GM23338 (cell line): ENCODE data around the gene ZGRF1. TPM values are rescaled to one million over a fixed set of nuclear protein-coding genes. Genes with fewer than 3 reads are reported as not detected.

Experiments used
- ATAC-seq: fragments of 200-7000 bp; cut with Tn5 transposase; 3 replicates; pipeline ENCODE4 v1.9.1; 2020
- DNase-seq: peaks from one replicate; pipeline ENCODE4 v3.0.0-alpha.2; 2015; ENCODE audit warnings: low spot score
- H2AFZ ChIP-seq: fragments of 200-600 bp; sonication (generic); 2 replicates; pipeline ENCODE4 v1.8.0; 2016; ENCODE audit warnings: antibody characterized with exemption, mild to moderate bottlenecking, moderate library complexity
- H3F3A ChIP-seq: fragments of 200-600 bp; sonication (generic); replicated peaks from 2 replicates; pipeline ENCODE4 v1.8.0; 2017; ENCODE audit warnings: antibody characterized with exemption, mixed run types, low read depth
- H3K27ac ChIP-seq: fragments of 200-600 bp; sonication (generic); 2 replicates; pipeline ENCODE4 v1.6.1; 2016; ENCODE audit warnings: low read depth
- H3K27me3 ChIP-seq: fragments of 200-600 bp; sonication (generic); 2 replicates; pipeline ENCODE4 v1.8.0; 2016; ENCODE audit warnings: mild to moderate bottlenecking, mixed run types, moderate library complexity; ENCODE audit not compliant: insufficient read depth
- H3K36me3 ChIP-seq: fragments of 200-600 bp; sonication (generic); 2 replicates; pipeline ENCODE4 v1.8.0; 2016; ENCODE audit warnings: mild to moderate bottlenecking; ENCODE audit not compliant: insufficient read depth
- H3K4me1 ChIP-seq: fragments of 200-600 bp; sonication (generic); 2 replicates; pipeline ENCODE4 v1.8.0; 2016; ENCODE audit warnings: mild to moderate bottlenecking, moderate library complexity; ENCODE audit not compliant: insufficient read depth
- H3K4me2 ChIP-seq: fragments of 200-600 bp; sonication (generic); 2 replicates; pipeline ENCODE4 v1.7.1; 2017; ENCODE audit warnings: mixed run types
- H3K4me3 ChIP-seq: fragments of 200-600 bp; sonication (generic); 2 replicates; pipeline ENCODE4 v1.6.1; 2016; ENCODE audit warnings: mixed run types
- H3K79me2 ChIP-seq: fragments of 200-600 bp; sonication (generic); replicated peaks from 2 replicates; pipeline ENCODE4 v1.8.0; 2017; ENCODE audit warnings: mild to moderate bottlenecking; ENCODE audit not compliant: insufficient read depth
- H3K9me2 ChIP-seq: fragments of 200-600 bp; sonication (generic); 2 replicates; pipeline ENCODE4 v1.8.0; 2017; ENCODE audit not compliant: insufficient read depth
- H4K20me1 ChIP-seq: fragments of 200-600 bp; sonication (generic); replicated peaks from 2 replicates; pipeline ENCODE4 v1.8.0; 2017; ENCODE audit warnings: mild to moderate bottlenecking; ENCODE audit not compliant: insufficient read depth
- H3K27ac Mint-ChIP-seq: 2 replicates; pipeline ENCODE4 v1.8.0; 2020; ENCODE audit warnings: inconsistent platforms, mild to moderate bottlenecking, moderate library complexity, mixed read lengths
- H3K27me3 Mint-ChIP-seq: 3 replicates; pipeline ENCODE4 v1.8.0; 2022; ENCODE audit warnings: low read depth, mild to moderate bottlenecking, moderate library complexity, mixed read lengths, inconsistent platforms; ENCODE audit not compliant: insufficient read depth, poor library complexity
- H3K36me3 Mint-ChIP-seq: 3 replicates; pipeline ENCODE4 v1.8.0; 2021; ENCODE audit warnings: low read depth, mild to moderate bottlenecking, inconsistent platforms, moderate library complexity, mixed read lengths
- H3K4me1 Mint-ChIP-seq: 3 replicates; pipeline ENCODE4 v1.8.0; 2020; ENCODE audit warnings: mild to moderate bottlenecking, inconsistent platforms, mixed read lengths
- H3K4me3 Mint-ChIP-seq: 3 replicates; pipeline ENCODE4 v1.8.0; 2021; ENCODE audit warnings: moderate library complexity, mild to moderate bottlenecking, inconsistent platforms, mixed read lengths
- H3K9me3 Mint-ChIP-seq: 3 replicates; pipeline ENCODE4 v1.8.0; 2020; ENCODE audit warnings: moderate library complexity, mild to moderate bottlenecking, inconsistent platforms, mixed read lengths
- CREB1 ChIP-seq: fragments of 250-450 bp; sonication (Bioruptor Pico); IDR thresholded peaks from 2 replicates; pipeline ENCODE4 v1.5.0; 2020; ENCODE audit warnings: low read depth, mild to moderate bottlenecking, moderate library complexity
- EZH2 ChIP-seq: fragments of 200-600 bp; sonication (generic); IDR thresholded peaks from one replicate; pipeline ENCODE4 v1.8.0; 2017; ENCODE audit warnings: antibody characterized with exemption, mild to moderate bottlenecking, low read depth; ENCODE audit not compliant: unreplicated experiment
- NANOG ChIP-seq: IDR thresholded peaks from 2 replicates; pipeline ENCODE4 v1.6.1; 2016; ENCODE audit warnings: antibody characterized with exemption, borderline replicate concordance
- POLR2AphosphoS5 ChIP-seq: IDR thresholded peaks from 2 replicates; pipeline ENCODE4 v1.6.1; 2016; ENCODE audit warnings: antibody characterized with exemption, low read depth
- ZNF114 ChIP-seq: fragments of 250-450 bp; sonication (Bioruptor Pico); IDR thresholded peaks from 2 replicates; pipeline ENCODE4 v1.5.0; 2020; ENCODE audit warnings: mild to moderate bottlenecking, moderate library complexity
- polyA plus RNA-seq: library from polyadenylated mRNA; unstranded; fragments of >200 nt; fragmentation: Nextera tagmentation; extraction: Ambion mirVana; gene quantifications from 2 replicates; pipeline ENCODE4 v1.2.1, GENCODE V29; 2016
- total RNA-seq: library from RNA; depleted of rRNA; stranded (reverse); fragments of >200 nt; shearing (Covaris generic); gene quantifications from 2 replicates; pipeline ENCODE4 v1.2.3, GENCODE V29; 2014
- TF ChIP-seq, protein P1 (sequence below): fragments of 250-450 bp; sonication (Bioruptor Pico); IDR thresholded peaks from 2 replicates; pipeline ENCODE4 v1.5.0; 2020; ENCODE audit warnings: mild to moderate bottlenecking, moderate library complexity
- TF ChIP-seq, protein P2 (sequence below), 2 experiments: fragments of 200-600 bp in 1 of 2; sonication (generic) in 1 of 2; conservative IDR thresholded peaks; 2 replicates each; pipeline versions ENCODE4 v1.5.1 to v1.6.1; 2016 to 2017; ENCODE audit warnings: antibody characterized with exemption in 2 of 2, low read depth in 2 of 2, mild to moderate bottlenecking in 2 of 2, moderate library complexity in 1 of 2
- TF ChIP-seq, protein P3 (sequence below): IDR thresholded peaks from 2 replicates; pipeline ENCODE4 v1.6.1; 2016; ENCODE audit warnings: antibody characterized with exemption

ZGRF1 gene
- total and polyA plus RNA-seq, 2 experiments from 2014 or later: 41.7 to 62.6 TPM

DNA sequence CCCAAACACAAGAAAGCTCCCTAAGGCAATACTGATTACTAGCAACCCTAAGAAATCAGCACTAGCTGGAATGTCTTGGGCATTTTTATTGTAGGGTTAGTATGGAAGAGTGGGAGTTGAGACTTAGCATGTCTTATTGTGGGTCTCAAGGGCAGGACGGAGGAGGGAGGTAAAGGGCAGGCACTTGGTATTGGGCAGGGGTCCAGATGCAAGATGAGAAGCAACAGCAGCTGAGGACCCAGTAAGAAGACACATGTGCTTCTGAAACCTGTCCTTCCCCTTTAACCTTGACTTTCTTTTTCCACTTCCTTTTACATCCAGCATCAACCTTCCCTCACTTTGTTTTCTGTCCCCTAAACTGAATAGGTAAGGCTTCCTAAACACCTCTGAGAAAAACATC lies 37.7 kb upstream of the ZGRF1 start (continued):
- TF ChIP-seq, protein P1, sequence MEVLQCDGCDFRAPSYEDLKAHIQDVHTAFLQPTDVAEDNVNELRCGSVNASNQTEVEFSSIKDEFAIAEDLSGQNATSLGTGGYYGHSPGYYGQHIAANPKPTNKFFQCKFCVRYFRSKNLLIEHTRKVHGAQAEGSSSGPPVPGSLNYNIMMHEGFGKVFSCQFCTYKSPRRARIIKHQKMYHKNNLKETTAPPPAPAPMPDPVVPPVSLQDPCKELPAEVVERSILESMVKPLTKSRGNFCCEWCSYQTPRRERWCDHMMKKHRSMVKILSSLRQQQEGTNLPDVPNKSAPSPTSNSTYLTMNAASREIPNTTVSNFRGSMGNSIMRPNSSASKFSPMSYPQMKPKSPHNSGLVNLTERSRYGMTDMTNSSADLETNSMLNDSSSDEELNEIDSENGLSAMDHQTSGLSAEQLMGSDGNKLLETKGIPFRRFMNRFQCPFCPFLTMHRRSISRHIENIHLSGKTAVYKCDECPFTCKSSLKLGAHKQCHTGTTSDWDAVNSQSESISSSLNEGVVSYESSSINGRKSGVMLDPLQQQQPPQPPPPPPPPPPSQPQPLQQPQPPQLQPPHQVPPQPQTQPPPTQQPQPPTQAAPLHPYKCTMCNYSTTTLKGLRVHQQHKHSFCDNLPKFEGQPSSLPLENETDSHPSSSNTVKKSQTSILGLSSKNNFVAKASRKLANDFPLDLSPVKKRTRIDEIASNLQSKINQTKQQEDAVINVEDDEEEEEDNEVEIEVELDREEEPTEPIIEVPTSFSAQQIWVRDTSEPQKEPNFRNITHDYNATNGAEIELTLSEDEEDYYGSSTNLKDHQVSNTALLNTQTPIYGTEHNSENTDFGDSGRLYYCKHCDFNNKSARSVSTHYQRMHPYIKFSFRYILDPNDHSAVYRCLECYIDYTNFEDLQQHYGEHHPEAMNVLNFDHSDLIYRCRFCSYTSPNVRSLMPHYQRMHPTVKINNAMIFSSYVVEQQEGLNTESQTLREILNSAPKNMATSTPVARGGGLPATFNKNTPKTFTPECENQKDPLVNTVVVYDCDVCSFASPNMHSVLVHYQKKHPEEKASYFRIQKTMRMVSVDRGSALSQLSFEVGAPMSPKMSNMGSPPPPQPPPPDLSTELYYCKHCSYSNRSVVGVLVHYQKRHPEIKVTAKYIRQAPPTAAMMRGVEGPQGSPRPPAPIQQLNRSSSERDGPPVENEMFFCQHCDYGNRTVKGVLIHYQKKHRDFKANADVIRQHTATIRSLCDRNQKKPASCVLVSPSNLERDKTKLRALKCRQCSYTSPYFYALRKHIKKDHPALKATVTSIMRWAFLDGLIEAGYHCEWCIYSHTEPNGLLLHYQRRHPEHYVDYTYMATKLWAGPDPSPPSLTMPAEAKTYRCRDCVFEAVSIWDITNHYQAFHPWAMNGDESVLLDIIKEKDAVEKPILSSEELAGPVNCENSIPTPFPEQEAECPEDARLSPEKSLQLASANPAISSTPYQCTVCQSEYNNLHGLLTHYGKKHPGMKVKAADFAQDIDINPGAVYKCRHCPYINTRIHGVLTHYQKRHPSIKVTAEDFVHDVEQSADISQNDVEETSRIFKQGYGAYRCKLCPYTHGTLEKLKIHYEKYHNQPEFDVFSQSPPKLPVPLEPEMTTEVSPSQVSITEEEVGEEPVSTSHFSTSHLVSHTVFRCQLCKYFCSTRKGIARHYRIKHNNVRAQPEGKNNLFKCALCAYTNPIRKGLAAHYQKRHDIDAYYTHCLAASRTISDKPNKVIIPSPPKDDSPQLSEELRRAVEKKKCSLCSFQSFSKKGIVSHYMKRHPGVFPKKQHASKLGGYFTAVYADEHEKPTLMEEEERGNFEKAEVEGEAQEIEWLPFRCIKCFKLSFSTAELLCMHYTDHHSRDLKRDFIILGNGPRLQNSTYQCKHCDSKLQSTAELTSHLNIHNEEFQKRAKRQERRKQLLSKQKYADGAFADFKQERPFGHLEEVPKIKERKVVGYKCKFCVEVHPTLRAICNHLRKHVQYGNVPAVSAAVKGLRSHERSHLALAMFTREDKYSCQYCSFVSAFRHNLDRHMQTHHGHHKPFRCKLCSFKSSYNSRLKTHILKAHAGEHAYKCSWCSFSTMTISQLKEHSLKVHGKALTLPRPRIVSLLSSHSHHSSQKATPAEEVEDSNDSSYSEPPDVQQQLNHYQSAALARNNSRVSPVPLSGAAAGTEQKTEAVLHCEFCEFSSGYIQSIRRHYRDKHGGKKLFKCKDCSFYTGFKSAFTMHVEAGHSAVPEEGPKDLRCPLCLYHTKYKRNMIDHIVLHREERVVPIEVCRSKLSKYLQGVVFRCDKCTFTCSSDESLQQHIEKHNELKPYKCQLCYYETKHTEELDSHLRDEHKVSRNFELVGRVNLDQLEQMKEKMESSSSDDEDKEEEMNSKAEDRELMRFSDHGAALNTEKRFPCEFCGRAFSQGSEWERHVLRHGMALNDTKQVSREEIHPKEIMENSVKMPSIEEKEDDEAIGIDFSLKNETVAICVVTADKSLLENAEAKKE (CRISPR knock-in tag): no peak
- TF ChIP-seq ZNF114 (CRISPR knock-in tag) (no peak), CREB1 (CRISPR knock-in tag) (no peak), POLR2AphosphoS5 (no peak), NANOG (no peak)
- TF ChIP-seq, protein P2, sequence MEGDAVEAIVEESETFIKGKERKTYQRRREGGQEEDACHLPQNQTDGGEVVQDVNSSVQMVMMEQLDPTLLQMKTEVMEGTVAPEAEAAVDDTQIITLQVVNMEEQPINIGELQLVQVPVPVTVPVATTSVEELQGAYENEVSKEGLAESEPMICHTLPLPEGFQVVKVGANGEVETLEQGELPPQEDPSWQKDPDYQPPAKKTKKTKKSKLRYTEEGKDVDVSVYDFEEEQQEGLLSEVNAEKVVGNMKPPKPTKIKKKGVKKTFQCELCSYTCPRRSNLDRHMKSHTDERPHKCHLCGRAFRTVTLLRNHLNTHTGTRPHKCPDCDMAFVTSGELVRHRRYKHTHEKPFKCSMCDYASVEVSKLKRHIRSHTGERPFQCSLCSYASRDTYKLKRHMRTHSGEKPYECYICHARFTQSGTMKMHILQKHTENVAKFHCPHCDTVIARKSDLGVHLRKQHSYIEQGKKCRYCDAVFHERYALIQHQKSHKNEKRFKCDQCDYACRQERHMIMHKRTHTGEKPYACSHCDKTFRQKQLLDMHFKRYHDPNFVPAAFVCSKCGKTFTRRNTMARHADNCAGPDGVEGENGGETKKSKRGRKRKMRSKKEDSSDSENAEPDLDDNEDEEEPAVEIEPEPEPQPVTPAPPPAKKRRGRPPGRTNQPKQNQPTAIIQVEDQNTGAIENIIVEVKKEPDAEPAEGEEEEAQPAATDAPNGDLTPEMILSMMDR (conservative IDR thresholded peaks at IDR 0.05; ENCODE audit: low read depth in 2 of 2): no peak
- TF ChIP-seq, protein P3, sequence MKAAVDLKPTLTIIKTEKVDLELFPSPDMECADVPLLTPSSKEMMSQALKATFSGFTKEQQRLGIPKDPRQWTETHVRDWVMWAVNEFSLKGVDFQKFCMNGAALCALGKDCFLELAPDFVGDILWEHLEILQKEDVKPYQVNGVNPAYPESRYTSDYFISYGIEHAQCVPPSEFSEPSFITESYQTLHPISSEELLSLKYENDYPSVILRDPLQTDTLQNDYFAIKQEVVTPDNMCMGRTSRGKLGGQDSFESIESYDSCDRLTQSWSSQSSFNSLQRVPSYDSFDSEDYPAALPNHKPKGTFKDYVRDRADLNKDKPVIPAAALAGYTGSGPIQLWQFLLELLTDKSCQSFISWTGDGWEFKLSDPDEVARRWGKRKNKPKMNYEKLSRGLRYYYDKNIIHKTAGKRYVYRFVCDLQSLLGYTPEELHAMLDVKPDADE: no peak

DNA sequence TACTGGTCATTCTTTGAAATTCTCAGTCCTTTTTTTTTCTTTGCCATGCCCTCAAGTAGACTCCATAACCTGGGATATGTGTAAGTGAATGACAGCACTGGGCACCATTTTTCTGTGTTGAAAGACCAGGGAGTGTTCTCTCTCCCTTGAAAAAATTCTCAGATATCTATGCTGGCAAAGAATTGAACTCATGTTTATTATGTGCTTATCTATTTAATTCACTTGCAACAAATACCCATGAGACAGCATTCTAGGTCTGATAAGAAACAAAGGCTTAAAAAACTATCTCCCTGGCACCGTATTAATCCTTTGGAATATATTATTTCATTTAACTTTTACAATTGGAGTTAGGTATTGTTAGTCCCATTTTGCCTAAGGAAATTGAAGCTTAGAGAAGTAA lies 37.0 kb upstream of the ZGRF1 start:
- Histone ChIP-seq H3K4me3 (no peak overlapping the region), H4K20me1 (no peaks in the 10 kb centered on the region), H2AFZ (no peak overlapping the region), H3K4me2 (no peak overlapping the region), H3K9me2 (no peaks in the 10 kb centered on the region), H3K27me3 (no peaks in the 10 kb centered on the region), H3K79me2 (no peaks in the 10 kb centered on the region), H3F3A (no peaks in the 10 kb centered on the region), H3K27ac (no peak overlapping the region), H3K36me3 (no peaks in the 10 kb centered on the region), H3K4me1 (peaks cover 3% of the 10 kb centered on the region; the same call in 1 of the 2 replicates)
- H3K36me3 Mint-ChIP-seq: no peaks in the 10 kb centered on the region
- DNase-seq: no peak
- H3K27ac Mint-ChIP-seq: no peak overlapping the region
- no peaks in the 10 kb centered on the region for H3K27me3 Mint-ChIP-seq
- H3K4me1 Mint-ChIP-seq: peaks cover 18% of the 10 kb centered on the region
- no peak overlapping the region for H3K4me3 Mint-ChIP-seq
- TF ChIP-seq EZH2: no peak
- TF ChIP-seq, protein P2 (conservative IDR thresholded peaks at IDR 0.05; ENCODE audit: low read depth in 2 of 2): no peak
- ATAC-seq: no peak
- H3K9me3 Mint-ChIP-seq: no peaks in the 10 kb centered on the region
